DND-41 (cell line): ENCODE measurements around the gene HNRNPU.

Source experiments
- CTCF ChIP-seq: IDR thresholded peaks from 2 replicates; pipeline ENCODE4 v1.5.1; 2012; ENCODE audit warnings: borderline replicate concordance, low read length, moderate library complexity, mild to moderate bottlenecking; ENCODE audit not compliant: poor library complexity, severe bottlenecking; ENCODE audit errors: extremely low read depth
- EZH2 ChIP-seq: IDR thresholded peaks from 3 replicates; pipeline ENCODE4 v1.6.1; 2012; ENCODE audit warnings: borderline replicate concordance, low read depth, mild to moderate bottlenecking, moderate library complexity, low read length, inconsistent platforms; ENCODE audit not compliant: severe bottlenecking

DNA sequence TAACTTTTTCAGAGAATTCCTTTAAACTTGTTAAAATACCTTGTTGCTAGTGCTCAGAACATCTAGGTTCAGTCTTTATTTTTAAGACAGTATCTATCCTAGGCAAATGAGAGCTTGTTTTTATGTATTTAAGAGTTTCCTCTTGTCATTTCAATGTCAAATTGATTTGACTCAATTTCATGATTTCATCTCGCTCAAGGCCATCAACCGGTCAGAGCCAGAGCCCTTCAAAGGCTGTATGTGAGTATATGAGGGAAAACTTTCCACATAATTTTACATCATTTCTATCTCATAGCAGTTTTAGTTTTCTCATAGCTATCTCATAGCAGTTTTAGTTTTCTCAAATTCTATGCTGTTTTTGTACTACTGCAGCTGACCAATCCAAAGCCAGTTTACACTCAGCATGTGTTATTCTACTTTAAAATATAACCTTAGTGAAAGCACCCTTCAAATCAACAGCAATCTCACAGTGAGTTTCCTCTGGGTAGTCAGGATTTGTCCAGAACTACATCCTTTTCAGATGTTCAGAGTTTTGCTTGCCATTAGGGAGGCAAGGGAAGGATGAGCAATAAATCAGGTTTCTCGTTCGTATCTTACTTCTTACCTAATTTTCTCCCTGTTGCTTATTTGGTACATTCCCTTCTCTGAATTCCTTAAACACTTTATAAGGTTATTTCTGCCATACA is 12.7 kb downstream of the HNRNPU start:
- TF ChIP-seq CTCF: no peak
- no peak for TF ChIP-seq EZH2
